CD4-positive, alpha-beta T cell (primary cell): ENCODE results near the gene PDE4B. TPM values are rescaled to one million over a fixed set of nuclear protein-coding genes. Genes with fewer than 3 reads are reported as not detected.

Experiments used
- ATAC-seq: fragments of 200-7000 bp; cut with Tn5 transposase; one replicate; pipeline ENCODE4 v1.10.0; 2022; ENCODE audit warnings: mild to moderate bottlenecking; ENCODE audit not compliant: poor library complexity
- CTCF ChIA-PET: fragments of 350-600 bp; sonication (Branson Sonifier 250); formaldehyde crosslinking; loops from one replicate; lab custom pipeline; 2021; ENCODE audit warnings: antibody characterized with exemption, inconsistent platforms; lab: Charles Lee
- POLR2A ChIA-PET: fragments of 350-600 bp; sonication (Branson Sonifier 250); formaldehyde crosslinking; loops from one replicate; lab custom pipeline; 2021; ENCODE audit warnings: antibody characterized with exemption, inconsistent platforms; lab: Charles Lee
- DNase-seq, 14 experiments: peaks; one replicate each; pipeline ENCODE4 v3.0.0-alpha.2; 2013 to 2020; ENCODE audit warnings: mixed read lengths in 2 of 14
- H3K27ac ChIP-seq, 2 donors: one replicate each; pipeline versions ENCODE4 v1.5.1 to v1.7.0; 2013; ENCODE audit warnings: low read length in 2 of 2, low read depth in 1 of 2, mild to moderate bottlenecking in 1 of 2
- H3K27me3 ChIP-seq, 2 experiments: 1 replicate in 1 of 2; 2 replicates in 1 of 2; pipeline versions ENCODE4 v1.6.1 to v1.7.0; 2013; ENCODE audit warnings: low read length in 2 of 2, control low read depth in 1 of 2, mild to moderate bottlenecking in 1 of 2, moderate library complexity in 1 of 2; ENCODE audit not compliant: insufficient read depth in 2 of 2, control insufficient read depth in 1 of 2
- H3K36me3 ChIP-seq: one replicate; pipeline ENCODE4 v1.6.1; 2013; ENCODE audit warnings: low read length, control low read depth; ENCODE audit not compliant: insufficient read depth
- H3K4me1 ChIP-seq: one replicate; pipeline ENCODE4 v1.6.1; 2013; ENCODE audit warnings: low read length, control low read depth; ENCODE audit not compliant: insufficient read depth
- H3K4me3 ChIP-seq: one replicate; pipeline ENCODE4 v1.5.1; 2013; ENCODE audit warnings: mild to moderate bottlenecking, low read length, moderate library complexity
- H3K9me3 ChIP-seq, 2 experiments: 1 replicate in 1 of 2; 2 replicates in 1 of 2; pipeline versions ENCODE4 v1.6.1 to v1.7.0; 2013; ENCODE audit warnings: low read length in 2 of 2, mild to moderate bottlenecking in 2 of 2, control low read depth in 1 of 2, moderate library complexity in 1 of 2; ENCODE audit not compliant: control insufficient read depth in 1 of 2, insufficient read depth in 1 of 2
- H3K27ac Mint-ChIP-seq: one replicate; pipeline ENCODE4 v1.8.0; 2020; ENCODE audit warnings: mixed read lengths
- H3K27me3 Mint-ChIP-seq: one replicate; pipeline ENCODE4 v1.8.0; 2021; ENCODE audit warnings: mixed read lengths
- H3K36me3 Mint-ChIP-seq: one replicate; pipeline ENCODE4 v1.8.0; 2021; ENCODE audit warnings: low read depth, mixed read lengths
- H3K4me1 Mint-ChIP-seq: one replicate; pipeline ENCODE4 v1.8.0; 2021; ENCODE audit warnings: low read depth, mixed read lengths
- H3K4me3 Mint-ChIP-seq: one replicate; pipeline ENCODE4 v1.8.0; 2020; ENCODE audit warnings: mild to moderate bottlenecking, mixed read lengths
- H3K9me3 Mint-ChIP-seq: one replicate; pipeline ENCODE4 v1.8.0; 2020; ENCODE audit warnings: mixed read lengths
- intact Hi-C, 2 experiments: fragments of 100-400 bp; cut with DNase I in 1 of 2; cut with micrococcal nuclease in 1 of 2; formaldehyde crosslinking; loops; one replicate each; pipeline versions ENCODE4 v1.15.1 to v1.9.0; 2023 to 2025; cut with DNase I, micrococcal nuclease
- total RNA-seq, 174 experiments: library from RNA in 2 of 174; stranded (reverse) in 2 of 174; gene quantifications; one replicate each; pipeline ENCODE4 v1.2.3 and lab custom pipeline; 2021 to 2026
- TF ChIP-seq, protein P1 (sequence below): fragments of 200-600 bp; IDR thresholded peaks from one replicate; pipeline ENCODE4 v1.8.0; 2022; ENCODE audit warnings: antibody characterized with exemption, mild to moderate bottlenecking

Gene PDE4B
- total RNA-seq, 2 experiments from 2014 or later: 155 to 159 TPM

DNA sequence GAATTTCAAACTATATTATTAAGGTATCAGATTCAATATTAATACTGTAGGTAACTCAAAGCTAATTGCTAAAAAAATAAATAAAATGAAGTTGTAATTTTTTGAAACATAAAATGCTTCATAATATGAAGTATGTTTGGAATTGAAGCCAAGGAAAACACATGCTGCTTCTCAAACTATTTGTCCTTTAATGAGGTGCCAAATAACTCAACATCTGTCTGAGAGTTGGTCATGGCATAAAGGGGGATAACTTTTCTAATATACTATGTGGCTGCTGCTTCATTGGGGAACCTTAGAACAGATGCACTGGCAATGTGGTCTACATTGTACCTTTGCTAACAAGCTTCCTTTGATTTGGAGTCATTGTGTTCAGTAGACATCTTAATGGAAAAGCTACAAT is 96.7 kb downstream of the PDE4B start:
- ChIA-PET CTCF (no interaction called here), POLR2A (no interaction called here)
- Mint-ChIP-seq H3K4me3 (no peak overlapping the region), H3K36me3 (no peaks in the 10 kb centered on the region), H3K27ac (no peak overlapping the region), H3K4me1 (no peaks in the 10 kb centered on the region), H3K27me3 (peaks cover 18% of the 10 kb centered on the region), H3K9me3 (peaks cover 4% of the 10 kb centered on the region)
- no peaks in the 10 kb centered on the region for H3K4me1 ChIP-seq
- H3K27me3 ChIP-seq: no peaks in the 10 kb centered on the region
- no peak overlapping the region for H3K27ac ChIP-seq
- no peaks in the 10 kb centered on the region for H3K36me3 ChIP-seq
- no peaks in the 10 kb centered on the region for H3K9me3 ChIP-seq
- TF ChIP-seq, protein P1, sequence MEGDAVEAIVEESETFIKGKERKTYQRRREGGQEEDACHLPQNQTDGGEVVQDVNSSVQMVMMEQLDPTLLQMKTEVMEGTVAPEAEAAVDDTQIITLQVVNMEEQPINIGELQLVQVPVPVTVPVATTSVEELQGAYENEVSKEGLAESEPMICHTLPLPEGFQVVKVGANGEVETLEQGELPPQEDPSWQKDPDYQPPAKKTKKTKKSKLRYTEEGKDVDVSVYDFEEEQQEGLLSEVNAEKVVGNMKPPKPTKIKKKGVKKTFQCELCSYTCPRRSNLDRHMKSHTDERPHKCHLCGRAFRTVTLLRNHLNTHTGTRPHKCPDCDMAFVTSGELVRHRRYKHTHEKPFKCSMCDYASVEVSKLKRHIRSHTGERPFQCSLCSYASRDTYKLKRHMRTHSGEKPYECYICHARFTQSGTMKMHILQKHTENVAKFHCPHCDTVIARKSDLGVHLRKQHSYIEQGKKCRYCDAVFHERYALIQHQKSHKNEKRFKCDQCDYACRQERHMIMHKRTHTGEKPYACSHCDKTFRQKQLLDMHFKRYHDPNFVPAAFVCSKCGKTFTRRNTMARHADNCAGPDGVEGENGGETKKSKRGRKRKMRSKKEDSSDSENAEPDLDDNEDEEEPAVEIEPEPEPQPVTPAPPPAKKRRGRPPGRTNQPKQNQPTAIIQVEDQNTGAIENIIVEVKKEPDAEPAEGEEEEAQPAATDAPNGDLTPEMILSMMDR: no peak
- DNase-seq (no peak), ATAC-seq (no peak)
- H3K4me3 ChIP-seq: no peak overlapping the region
- intact Hi-C loops: no loop called here

GRCh38 chr1:65890201-65890843 is 97.6 kb downstream of the PDE4B start:
- intact Hi-C loops: no loop called here
- CTCF ChIA-PET: no interaction called here
- Mint-ChIP-seq H3K4me1 (no peaks in the 10 kb centered on the region), H3K4me3 (no peak overlapping the region), H3K27ac (no peak overlapping the region), H3K36me3 (no peaks in the 10 kb centered on the region), H3K9me3 (peaks cover 4% of the 10 kb centered on the region), H3K27me3 (peaks cover 18% of the 10 kb centered on the region)
- no peaks in the 10 kb centered on the region for H3K27me3 ChIP-seq
- no peaks in the 10 kb centered on the region for H3K4me1 ChIP-seq
- DNase-seq (no peak), ATAC-seq (no peak)
- no peaks in the 10 kb centered on the region for H3K36me3 ChIP-seq
- H3K27ac ChIP-seq: no peak overlapping the region
- H3K4me3 ChIP-seq: no peak overlapping the region
- no peaks in the 10 kb centered on the region for H3K9me3 ChIP-seq
- TF ChIP-seq, protein P1: no peak
- POLR2A ChIA-PET: no interaction called here

- no peak overlapping the region for H3K27ac ChIP-seq
- CTCF ChIA-PET: no interaction called here
- no peaks in the 10 kb centered on the region for H3K36me3 ChIP-seq
- no peaks in the 10 kb centered on the region for H3K27me3 ChIP-seq
- intact Hi-C loops: no loop called here
- DNase-seq: no peak
- H3K36me3 Mint-ChIP-seq: no peaks in the 10 kb centered on the region
- POLR2A ChIA-PET: no interaction called here
- H3K27ac Mint-ChIP-seq: no peak overlapping the region
- H3K4me1 ChIP-seq: no peaks in the 10 kb centered on the region
- peaks cover 17% of the 10 kb centered on the region for H3K27me3 Mint-ChIP-seq
- ATAC-seq: no peak
- no peaks in the 10 kb centered on the region for H3K4me1 Mint-ChIP-seq
- H3K4me3 Mint-ChIP-seq: no peak overlapping the region
- H3K4me3 ChIP-seq: no peak overlapping the region
- H3K9me3 Mint-ChIP-seq: peaks cover 2% of the 10 kb centered on the region
- no peaks in the 10 kb centered on the region for H3K9me3 ChIP-seq
- TF ChIP-seq, protein P1: no peak
Measured at GRCh38 chr1:65894738-65895605, 102.3 kb downstream of the PDE4B start.
